H1 (cell line): Measurements from ENCODE around the gene CENPF. TPM values are rescaled to one million over a fixed set of nuclear protein-coding genes. Genes with fewer than 3 reads are reported as not detected.

Source experiments
- EZH2 ChIP-seq: fragments of 200-600 bp; sonication (generic); IDR thresholded peaks from 2 replicates; pipeline ENCODE4 v1.7.1; 2012; ENCODE audit warnings: low read depth, mild to moderate bottlenecking, moderate library complexity, low read length, inconsistent platforms; ENCODE audit not compliant: severe bottlenecking
- KDM1A ChIP-seq: fragments of 200-600, 300-600 bp; sonication (generic); IDR thresholded peaks from 2 replicates; pipeline ENCODE4 v1.7.1; 2016; ENCODE audit warnings: mild to moderate bottlenecking, low read length, borderline replicate concordance
- SIRT6 ChIP-seq: IDR thresholded peaks from one replicate; pipeline ENCODE4 v1.7.1; 2012; ENCODE audit warnings: low read length, inconsistent platforms
- polyA plus RNA-seq, 7 experiments: library from polyadenylated mRNA; depleted of rRNA in 3 of 7; stranded (reverse) in 5 of 7; unstranded in 2 of 7; fragments of >200 nt in 5 of 7; fragments of 200-250 nt in 2 of 7; gene quantifications; 1 replicate in 5 of 7; 2 replicates in 1 of 7; 4 replicates in 1 of 7; pipeline versions ENCODE4 v1.2.1 to v1.2.3, GENCODE V29; 2011 to 2013; ENCODE audit warnings: missing spikeins in 2 of 7, mixed read lengths in 2 of 7
- total RNA-seq: library from RNA; stranded (reverse); fragmentation: NEBNext Ultra II Directional; extraction: Animal tissue kit (Norgen Biotek cat#: 25700); gene quantifications from 2 replicates; pipeline ENCODE4 v1.2.1, GENCODE V29; 2021

CENPF gene
- total and polyA plus RNA-seq, 2 of the 8 experiments (the other 6 are each of a cell fraction or from before 2014, with no cell fraction given) = 13.7 to 170 TPM

DNA sequence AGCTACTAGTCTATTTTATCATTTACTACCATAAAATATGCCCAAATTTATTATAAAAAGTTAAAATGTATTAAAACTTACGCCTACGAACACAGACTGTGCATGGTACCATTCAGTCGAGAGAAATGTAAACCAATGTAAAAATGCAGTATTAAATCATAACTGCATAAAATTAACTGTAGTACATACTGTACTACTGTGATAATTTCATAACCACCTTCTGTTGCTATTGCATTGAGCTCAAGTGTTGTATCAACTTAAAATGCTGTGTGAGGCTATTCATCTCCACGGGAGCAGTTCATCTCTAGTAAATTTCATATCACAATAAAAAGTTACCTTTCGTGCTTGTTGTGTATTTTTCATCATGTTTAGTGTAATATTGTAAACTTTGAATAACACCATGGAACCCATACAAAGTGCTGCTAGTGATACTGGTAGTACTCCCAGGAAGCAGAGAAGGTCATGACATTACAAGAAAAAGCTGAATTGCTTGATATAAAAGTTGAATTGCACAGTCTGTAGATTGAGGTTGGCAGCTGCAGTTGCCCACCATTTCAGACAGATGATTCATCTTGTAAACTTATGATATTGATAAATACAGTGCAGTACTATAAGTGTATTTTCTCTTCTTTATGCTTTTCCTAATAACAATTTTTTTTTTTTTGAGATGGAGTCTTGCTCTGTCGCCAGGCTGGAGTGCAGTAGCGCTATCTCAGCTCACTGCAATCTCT lies 19.0 kb upstream of the CENPF start (continued):
- TF ChIP-seq KDM1A (no peak), SIRT6 (no peak), EZH2 (no peak)
